HepG2 (cell line): ENCODE results near the gene CHAF1A. TPM values are rescaled to one million over a fixed set of nuclear protein-coding genes. Genes with fewer than 3 reads are reported as not detected.

Source experiments
- ATF4 ChIP-seq, 2 experiments: fragments of 450-650 bp in 1 of 2; sonication (generic) in 1 of 2; formaldehyde crosslinking; IDR thresholded peaks; 2 replicates each; pipeline versions ENCODE4 v1.5.0 to v1.8.0; 2020 to 2022; ENCODE audit warnings: mild to moderate bottlenecking in 1 of 2, missing genetic modification reagents in 1 of 2
- CBX1 ChIP-seq: IDR thresholded peaks from one replicate; pipeline ENCODE4 v1.6.1; 2016; ENCODE audit warnings: antibody characterized with exemption, low read depth
- CEBPG ChIP-seq: IDR thresholded peaks from 2 replicates; pipeline ENCODE4 v1.6.1; 2016
- ELK4 ChIP-seq: sonication (generic); formaldehyde crosslinking; IDR thresholded peaks from 2 replicates; pipeline ENCODE4 v1.9.0; 2021; ENCODE audit warnings: missing genetic modification reagents, borderline replicate concordance
- ESRRA ChIP-seq: sonication (generic); formaldehyde crosslinking; IDR thresholded peaks from 2 replicates; pipeline ENCODE4 v1.5.1; 2020; ENCODE audit warnings: mild to moderate bottlenecking, low read depth, missing genetic modification reagents
- FLYWCH1 ChIP-seq: sonication (generic); formaldehyde crosslinking; IDR thresholded peaks from 2 replicates; pipeline ENCODE4 v1.8.1; 2023; ENCODE audit warnings: mild to moderate bottlenecking, missing genetic modification reagents
- FOXK2 ChIP-seq: fragments of 450-650 bp; IDR thresholded peaks from 2 replicates; pipeline ENCODE4 v1.6.1; 2016
- GABPA ChIP-seq, 2 experiments: IDR thresholded peaks; 2 replicates each; pipeline ENCODE4 v1.6.1; 2011 to 2016; ENCODE audit warnings: low read depth in 2 of 2, low read length in 1 of 2, missing biosample characterization in 1 of 2, missing genetic modification characterization in 1 of 2
- HDAC2 ChIP-seq: sonication (generic); formaldehyde crosslinking; IDR thresholded peaks from 2 replicates; pipeline ENCODE4 v1.4.0; 2020; ENCODE audit warnings: missing genetic modification reagents
- HMG20B ChIP-seq: conservative IDR thresholded peaks from 2 replicates; pipeline ENCODE4 v1.6.1; 2016; ENCODE audit warnings: missing genetic modification reagents, missing compliant biosample characterization
- MAFG ChIP-seq: sonication (generic); formaldehyde crosslinking; IDR thresholded peaks from 2 replicates; pipeline ENCODE4 v1.5.1; 2020; ENCODE audit warnings: mild to moderate bottlenecking, missing genetic modification reagents
- MATR3 ChIP-seq: sonication (generic); formaldehyde crosslinking; IDR thresholded peaks from 2 replicates; pipeline ENCODE4 v1.4.0; 2020; ENCODE audit warnings: missing genetic modification reagents
- MTF1 ChIP-seq: sonication (generic); formaldehyde crosslinking; IDR thresholded peaks from 2 replicates; pipeline ENCODE4 v1.5.0; 2020; ENCODE audit warnings: missing genetic modification reagents
- PCBP2 ChIP-seq: fragments of 200-400 bp; formaldehyde crosslinking; optimal IDR thresholded peaks from 2 replicates; pipeline ENCODE3; 2018; ENCODE audit warnings: low read length, low read depth; ENCODE audit not compliant: poor library complexity, severe bottlenecking
- PITX1 ChIP-seq: sonication (generic); formaldehyde crosslinking; IDR thresholded peaks from 2 replicates; pipeline ENCODE4 v1.5.1; 2020; ENCODE audit warnings: mild to moderate bottlenecking, missing genetic modification reagents
- REPIN1 ChIP-seq: sonication (generic); formaldehyde crosslinking; IDR thresholded peaks from 2 replicates; pipeline ENCODE4 v1.8.0; 2022; ENCODE audit warnings: missing genetic modification reagents, low read depth, mild to moderate bottlenecking, borderline replicate concordance
- THRA ChIP-seq: sonication (generic); formaldehyde crosslinking; IDR thresholded peaks from 2 replicates; pipeline ENCODE4 v1.4.0; 2020; ENCODE audit warnings: missing genetic modification reagents, borderline replicate concordance
- ZBTB8A ChIP-seq: sonication (generic); formaldehyde crosslinking; IDR thresholded peaks from 2 replicates; pipeline ENCODE4 v1.4.0; 2020; ENCODE audit warnings: mild to moderate bottlenecking, low read depth, missing genetic modification reagents, borderline replicate concordance
- ZHX1 ChIP-seq: sonication (generic); formaldehyde crosslinking; IDR thresholded peaks from 2 replicates; pipeline ENCODE4 v1.8.1; 2022; ENCODE audit warnings: low read depth, mild to moderate bottlenecking, missing genetic modification reagents
- ZNF260 ChIP-seq: sonication (generic); formaldehyde crosslinking; IDR thresholded peaks from 2 replicates; pipeline ENCODE4 v1.4.0; 2020; ENCODE audit warnings: missing genetic modification reagents, low read depth, mild to moderate bottlenecking, borderline replicate concordance
- ZNF263 ChIP-seq: sonication (generic); formaldehyde crosslinking; IDR thresholded peaks from 2 replicates; pipeline ENCODE4 v1.4.0; 2020; ENCODE audit warnings: missing genetic modification reagents
- ZNF296 ChIP-seq: sonication (generic); formaldehyde crosslinking; conservative IDR thresholded peaks from 2 replicates; pipeline ENCODE4 v1.5.0; 2020; ENCODE audit warnings: mild to moderate bottlenecking, missing genetic modification reagents
- ZNF891 ChIP-seq: sonication (generic); formaldehyde crosslinking; IDR thresholded peaks from 2 replicates; pipeline ENCODE4 v1.5.0; 2020; ENCODE audit warnings: mild to moderate bottlenecking, missing genetic modification reagents
- polyA plus RNA-seq, 8 experiments: library from polyadenylated mRNA; depleted of rRNA in 3 of 8; stranded (reverse) in 7 of 8; unstranded in 1 of 8; fragments of >200 nt; fragmentation: Illumina TruSeq in 4 of 8; extraction: Trizol in 4 of 8; gene quantifications; 2 replicates each; pipeline versions ENCODE4 v1.2.1 to v1.2.3, GENCODE V29; 2011 to 2016; ENCODE audit warnings: low read depth in 4 of 8, missing spikeins in 1 of 8, mixed read lengths in 1 of 8; ENCODE audit not compliant: insufficient read depth in 1 of 8
- total RNA-seq, 5 experiments: library from RNA; depleted of rRNA; stranded (reverse); fragments of >200 nt; fragmentation: Illumina TruSeq; extraction: Trizol; gene quantifications; 2 replicates each; pipeline ENCODE4 v1.2.3, GENCODE V29; 2016; ENCODE audit warnings: low read depth in 1 of 5

CHAF1A gene
- total and polyA plus RNA-seq, 2 of the 13 experiments (the other 11 are each of a cell fraction or from before 2014, with no cell fraction given) = 11.0 to 34.8 TPM

GRCh38 chr19:4390567-4391305 lies 11.7 kb upstream of the CHAF1A start (continued):
- TF ChIP-seq REPIN1 = 0 out of 2 replicates have a peak, but pooled peaks have one; percentile 55
- peak; percentile 46; the same call in 1 of the 2 replicates for TF ChIP-seq ZNF263 (CRISPR knock-in tag)
- peak; percentile 95 for TF ChIP-seq THRA
- TF ChIP-seq ZBTB8A (CRISPR knock-in tag) = 0 out of 2 replicates have a peak, but pooled peaks have one; percentile 31
- peak; percentile 73; the same call in 1 of the 2 replicates for TF ChIP-seq FLYWCH1 (CRISPR knock-in tag)
- TF ChIP-seq MAFG (CRISPR knock-in tag) = no peak
- TF ChIP-seq HDAC2 (CRISPR knock-in tag) = peak; percentile 86
- no peak for TF ChIP-seq PCBP2
- no peak for TF ChIP-seq ZNF891 (CRISPR knock-in tag)
- TF ChIP-seq PITX1 (CRISPR knock-in tag) = peak; percentile 76; the same call in 1 of the 2 replicates
- 0 out of 2 replicates have a peak, but pooled peaks have one; percentile 68 for TF ChIP-seq ZNF296 (CRISPR knock-in tag)
- no peak for TF ChIP-seq ELK4 (CRISPR knock-in tag)
- TF ChIP-seq ESRRA = peak; percentile 30; the same call in 1 of the 2 replicates
- no peak for TF ChIP-seq MATR3 (CRISPR knock-in tag)
- peak; percentile 19; the same call in 1 of the 2 replicates for TF ChIP-seq MTF1 (CRISPR knock-in tag)
- TF ChIP-seq CEBPG = peak; percentile 82
- TF ChIP-seq ZNF260 = no peak
- 0 out of 4 replicates have a peak, but pooled peaks of 1 of the 2 experiments have one; percentile 33 for TF ChIP-seq ATF4 (CRISPR knock-in tag; IDR thresholded peaks at IDR 0.05)
- no peak for TF ChIP-seq FOXK2
- no peak for TF ChIP-seq CBX1
- TF ChIP-seq HMG20B (CRISPR knock-in tag) = peak; percentile 72
- TF ChIP-seq GABPA (IDR thresholded peaks at IDR 0.05; ENCODE audit: low read depth, low read length) = no peak
- peak; percentile 54 for TF ChIP-seq GABPA (CRISPR knock-in tag; IDR thresholded peaks at IDR 0.05; ENCODE audit: low read depth)
- no peak for TF ChIP-seq ZHX1 (CRISPR knock-in tag)
